HEK293 (cell line): ENCODE data around the gene DDX41.

ENCODE experiments used
- GLI4 ChIP-seq: fragments of 450-650 bp; formaldehyde crosslinking; IDR thresholded peaks from 2 replicates; pipeline ENCODE4 v1.5.1; 2016; ENCODE audit warnings: missing biosample characterization, missing genetic modification characterization
- GLIS1 ChIP-seq: fragments of 450-650 bp; formaldehyde crosslinking; IDR thresholded peaks from 2 replicates; pipeline ENCODE4 v1.5.1; 2016; ENCODE audit warnings: missing biosample characterization, missing genetic modification characterization
- GLIS2 ChIP-seq: fragments of 450-650 bp; formaldehyde crosslinking; IDR thresholded peaks from 2 replicates; pipeline ENCODE4 v1.5.1; 2016; ENCODE audit warnings: missing biosample characterization, missing genetic modification characterization
- IKZF3 ChIP-seq: fragments of 450-650 bp; IDR thresholded peaks from 2 replicates; pipeline ENCODE4 v1.5.0; 2018; ENCODE audit warnings: missing biosample characterization, mild to moderate bottlenecking, missing genetic modification characterization, moderate library complexity
- MZF1 ChIP-seq: fragments of 450-650 bp; formaldehyde crosslinking; IDR thresholded peaks from 2 replicates; pipeline ENCODE4 v1.5.1; 2017; ENCODE audit warnings: missing biosample characterization, missing genetic modification characterization, borderline replicate concordance
- PBX3 ChIP-seq: sonication (generic); formaldehyde crosslinking; IDR thresholded peaks from 2 replicates; pipeline ENCODE4 v1.8.1; 2022; ENCODE audit warnings: mild to moderate bottlenecking, moderate library complexity, missing genetic modification reagents
- SP2 ChIP-seq: fragments of 450-650 bp; formaldehyde crosslinking; IDR thresholded peaks from 2 replicates; pipeline ENCODE4 v1.5.1; 2016; ENCODE audit warnings: missing biosample characterization, missing genetic modification characterization
- TCF7L2 ChIP-seq: IDR thresholded peaks from 2 replicates; pipeline ENCODE4 v1.6.1; 2011; ENCODE audit warnings: low read depth, mild to moderate bottlenecking, inconsistent platforms, low read length, moderate library complexity, borderline replicate concordance
- YY2 ChIP-seq: fragments of 450-650 bp; formaldehyde crosslinking; IDR thresholded peaks from 2 replicates; pipeline ENCODE4 v1.5.1; 2016; ENCODE audit warnings: missing biosample characterization, missing genetic modification characterization
- ZBTB17 ChIP-seq: fragments of 450-650 bp; formaldehyde crosslinking; IDR thresholded peaks from 2 replicates; pipeline ENCODE4 v1.5.1; 2016; ENCODE audit warnings: missing biosample characterization, missing genetic modification characterization
- ZBTB20 ChIP-seq: fragments of 450-650 bp; formaldehyde crosslinking; IDR thresholded peaks from 2 replicates; pipeline ENCODE4 v1.5.1; 2016; ENCODE audit warnings: missing biosample characterization, missing genetic modification characterization
- ZFP37 ChIP-seq: fragments of 450-650 bp; formaldehyde crosslinking; IDR thresholded peaks from 2 replicates; pipeline ENCODE4 v1.5.1; 2016; ENCODE audit warnings: missing biosample characterization, missing genetic modification characterization
- ZNF132 ChIP-seq: fragments of 450-650 bp; formaldehyde crosslinking; IDR thresholded peaks from 2 replicates; pipeline ENCODE4 v1.5.1; 2017; ENCODE audit warnings: missing biosample characterization, missing genetic modification characterization, borderline replicate concordance
- ZNF184 ChIP-seq: fragments of 450-650 bp; IDR thresholded peaks from 2 replicates; pipeline ENCODE4 v1.5.1; 2018; ENCODE audit warnings: missing biosample characterization, mild to moderate bottlenecking, missing genetic modification characterization
- ZNF2 ChIP-seq: fragments of 450-650 bp; formaldehyde crosslinking; IDR thresholded peaks from 2 replicates; pipeline ENCODE4 v1.5.1; 2016; ENCODE audit warnings: missing biosample characterization, missing genetic modification characterization
- ZNF335 ChIP-seq: fragments of 450-650 bp; formaldehyde crosslinking; conservative IDR thresholded peaks from 2 replicates; pipeline ENCODE4 v1.5.1; 2016; ENCODE audit warnings: missing biosample characterization, missing genetic modification characterization
- ZNF354C ChIP-seq: fragments of 450-650 bp; formaldehyde crosslinking; IDR thresholded peaks from 2 replicates; pipeline ENCODE4 v1.5.1; 2016; ENCODE audit warnings: missing biosample characterization, missing genetic modification characterization, low read depth, borderline replicate concordance
- ZNF398 ChIP-seq: fragments of 450-650 bp; formaldehyde crosslinking; IDR thresholded peaks from 2 replicates; pipeline ENCODE4 v1.5.1; 2017; ENCODE audit warnings: missing biosample characterization, missing genetic modification characterization
- ZNF529 ChIP-seq: fragments of 450-650 bp; formaldehyde crosslinking; IDR thresholded peaks from 2 replicates; pipeline ENCODE4 v1.5.1; 2017; ENCODE audit warnings: missing genetic modification characterization, missing biosample characterization; ENCODE audit not compliant: insufficient replicate concordance
- ZNF580 ChIP-seq: fragments of 450-650 bp; formaldehyde crosslinking; IDR thresholded peaks from 2 replicates; pipeline ENCODE4 v1.5.1; 2016; ENCODE audit warnings: missing biosample characterization, missing genetic modification characterization
- ZNF585B ChIP-seq: fragments of 450-650 bp; formaldehyde crosslinking; IDR thresholded peaks from 2 replicates; pipeline ENCODE4 v1.5.1; 2016; ENCODE audit warnings: missing biosample characterization, missing genetic modification characterization
- ZNF629 ChIP-seq: fragments of 450-650 bp; formaldehyde crosslinking; IDR thresholded peaks from 2 replicates; pipeline ENCODE4 v1.5.1; 2017; ENCODE audit warnings: missing biosample characterization, missing genetic modification characterization
- ZNF670 ChIP-seq: fragments of 450-650 bp; formaldehyde crosslinking; IDR thresholded peaks from 2 replicates; pipeline ENCODE4 v1.5.1; 2016; ENCODE audit warnings: missing biosample characterization, missing genetic modification characterization, low read depth
- ZNF76 ChIP-seq: fragments of 450-650 bp; formaldehyde crosslinking; IDR thresholded peaks from 2 replicates; pipeline ENCODE4; 2016; ENCODE audit warnings: low read depth, missing biosample characterization, missing genetic modification characterization, borderline replicate concordance
- TF ChIP-seq, protein P1 (sequence below): fragments of 450-650 bp; formaldehyde crosslinking; IDR thresholded peaks from 2 replicates; pipeline ENCODE4 v1.5.1; 2016; ENCODE audit warnings: missing biosample characterization, missing genetic modification characterization
- TF ChIP-seq, protein P2 (sequence below): fragments of 450-650 bp; formaldehyde crosslinking; optimal IDR thresholded peaks from 2 replicates; pipeline ENCODE3; 2016; ENCODE audit warnings: missing biosample characterization, mild to moderate bottlenecking, missing genetic modification characterization
- TF ChIP-seq, protein P3 (sequence below): fragments of 450-650 bp; formaldehyde crosslinking; IDR thresholded peaks from 2 replicates; pipeline ENCODE4 v1.5.1; 2016; ENCODE audit warnings: missing biosample characterization, missing genetic modification characterization
- TF ChIP-seq, protein P4 (sequence below): fragments of 450-650 bp; formaldehyde crosslinking; IDR thresholded peaks from 2 replicates; pipeline ENCODE4 v1.5.1; 2017; ENCODE audit warnings: missing biosample characterization, missing genetic modification characterization

The DDX41 gene

DNA sequence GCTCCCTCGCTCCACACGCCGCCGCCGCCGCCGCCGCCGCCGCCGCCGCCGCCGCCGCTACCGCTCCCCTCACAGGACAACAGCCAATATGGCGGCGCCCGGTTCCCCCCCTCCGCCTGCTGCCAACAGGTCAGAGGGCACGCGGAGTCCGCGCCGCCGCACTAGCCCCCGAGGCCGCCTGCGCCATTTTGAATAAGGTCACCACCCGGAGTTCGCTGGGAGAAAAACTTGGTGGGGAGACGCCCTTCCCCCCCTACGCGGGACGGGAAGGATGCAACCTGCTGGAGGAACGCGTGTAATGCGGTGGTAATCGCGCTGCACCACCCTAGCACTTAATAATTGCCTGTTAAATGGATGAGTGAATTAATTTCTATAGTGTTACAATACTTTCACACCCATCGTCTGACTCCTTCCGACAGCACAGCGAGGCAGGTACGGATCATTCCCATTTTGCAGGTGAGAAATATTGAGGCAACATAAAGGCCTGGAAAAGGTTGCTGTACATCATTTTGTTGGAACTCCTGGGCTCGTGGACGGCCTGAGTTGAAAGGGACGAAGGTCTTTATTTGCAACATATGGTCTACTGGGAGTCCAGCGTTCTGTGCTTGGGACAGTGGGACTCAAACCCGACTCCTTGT is 37.8 kb upstream of the DDX41 start, which contains the start of gene FAM193B (continued):
- no peak for TF ChIP-seq ZNF132 (tag by site-specific recombination)
- TF ChIP-seq ZBTB17 (tag by site-specific recombination) = peak; percentile 45
- no peak for TF ChIP-seq GLI4 (tag by site-specific recombination)
- 0 out of 2 replicates have a peak, but pooled peaks have one; percentile 18 for TF ChIP-seq ZNF335
- TF ChIP-seq ZNF629 (tag by site-specific recombination) = 0 out of 2 replicates have a peak, but pooled peaks have one; percentile 13
- TF ChIP-seq ZNF529 = no peak
- peak; percentile 81; the same call in 1 of the 2 replicates for TF ChIP-seq ZNF76
- TF ChIP-seq ZNF670 (tag by site-specific recombination) = no peak
- TF ChIP-seq IKZF3 (tag by site-specific recombination) = peak; percentile 28; the same call in 1 of the 2 replicates
- no peak for TF ChIP-seq ZNF585B (tag by site-specific recombination)
- peak; percentile 60; the same call in 1 of the 2 replicates for TF ChIP-seq ZNF2 (tag by site-specific recombination)
- no peak for TF ChIP-seq SP2 (tag by site-specific recombination)
- TF ChIP-seq ZNF354C (tag by site-specific recombination) = no peak
- no peak for TF ChIP-seq PBX3
- TF ChIP-seq MZF1 (tag by site-specific recombination) = no peak
- TF ChIP-seq TCF7L2 = no peak
- TF ChIP-seq ZNF580 (tag by site-specific recombination) = peak; percentile 52; the same call in 1 of the 2 replicates
- no peak for TF ChIP-seq ZBTB20
- TF ChIP-seq ZNF184 (tag by site-specific recombination) = 0 out of 2 replicates have a peak, but pooled peaks have one; percentile 22
- TF ChIP-seq ZFP37 (tag by site-specific recombination) = no peak
- TF ChIP-seq, protein P1, sequence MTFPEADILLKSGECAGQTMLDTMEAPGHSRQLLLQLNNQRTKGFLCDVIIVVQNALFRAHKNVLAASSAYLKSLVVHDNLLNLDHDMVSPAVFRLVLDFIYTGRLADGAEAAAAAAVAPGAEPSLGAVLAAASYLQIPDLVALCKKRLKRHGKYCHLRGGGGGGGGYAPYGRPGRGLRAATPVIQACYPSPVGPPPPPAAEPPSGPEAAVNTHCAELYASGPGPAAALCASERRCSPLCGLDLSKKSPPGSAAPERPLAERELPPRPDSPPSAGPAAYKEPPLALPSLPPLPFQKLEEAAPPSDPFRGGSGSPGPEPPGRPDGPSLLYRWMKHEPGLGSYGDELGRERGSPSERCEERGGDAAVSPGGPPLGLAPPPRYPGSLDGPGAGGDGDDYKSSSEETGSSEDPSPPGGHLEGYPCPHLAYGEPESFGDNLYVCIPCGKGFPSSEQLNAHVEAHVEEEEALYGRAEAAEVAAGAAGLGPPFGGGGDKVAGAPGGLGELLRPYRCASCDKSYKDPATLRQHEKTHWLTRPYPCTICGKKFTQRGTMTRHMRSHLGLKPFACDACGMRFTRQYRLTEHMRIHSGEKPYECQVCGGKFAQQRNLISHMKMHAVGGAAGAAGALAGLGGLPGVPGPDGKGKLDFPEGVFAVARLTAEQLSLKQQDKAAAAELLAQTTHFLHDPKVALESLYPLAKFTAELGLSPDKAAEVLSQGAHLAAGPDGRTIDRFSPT = no peak
- peak; percentile 47; the same call in 1 of the 2 replicates for TF ChIP-seq ZNF398 (tag by site-specific recombination)
- TF ChIP-seq, protein P2, sequence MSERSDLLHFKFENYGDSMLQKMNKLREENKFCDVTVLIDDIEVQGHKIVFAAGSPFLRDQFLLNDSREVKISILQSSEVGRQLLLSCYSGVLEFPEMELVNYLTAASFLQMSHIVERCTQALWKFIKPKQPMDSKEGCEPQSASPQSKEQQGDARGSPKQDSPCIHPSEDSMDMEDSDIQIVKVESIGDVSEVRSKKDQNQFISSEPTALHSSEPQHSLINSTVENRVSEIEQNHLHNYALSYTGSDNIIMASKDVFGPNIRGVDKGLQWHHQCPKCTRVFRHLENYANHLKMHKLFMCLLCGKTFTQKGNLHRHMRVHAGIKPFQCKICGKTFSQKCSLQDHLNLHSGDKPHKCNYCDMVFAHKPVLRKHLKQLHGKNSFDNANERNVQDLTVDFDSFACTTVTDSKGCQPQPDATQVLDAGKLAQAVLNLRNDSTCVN (tag by site-specific recombination) = peak; percentile 15
- peak; percentile 74 for TF ChIP-seq YY2 (tag by site-specific recombination)
- TF ChIP-seq GLIS1 (tag by site-specific recombination) = peak; percentile 50
- TF ChIP-seq, protein P3, sequence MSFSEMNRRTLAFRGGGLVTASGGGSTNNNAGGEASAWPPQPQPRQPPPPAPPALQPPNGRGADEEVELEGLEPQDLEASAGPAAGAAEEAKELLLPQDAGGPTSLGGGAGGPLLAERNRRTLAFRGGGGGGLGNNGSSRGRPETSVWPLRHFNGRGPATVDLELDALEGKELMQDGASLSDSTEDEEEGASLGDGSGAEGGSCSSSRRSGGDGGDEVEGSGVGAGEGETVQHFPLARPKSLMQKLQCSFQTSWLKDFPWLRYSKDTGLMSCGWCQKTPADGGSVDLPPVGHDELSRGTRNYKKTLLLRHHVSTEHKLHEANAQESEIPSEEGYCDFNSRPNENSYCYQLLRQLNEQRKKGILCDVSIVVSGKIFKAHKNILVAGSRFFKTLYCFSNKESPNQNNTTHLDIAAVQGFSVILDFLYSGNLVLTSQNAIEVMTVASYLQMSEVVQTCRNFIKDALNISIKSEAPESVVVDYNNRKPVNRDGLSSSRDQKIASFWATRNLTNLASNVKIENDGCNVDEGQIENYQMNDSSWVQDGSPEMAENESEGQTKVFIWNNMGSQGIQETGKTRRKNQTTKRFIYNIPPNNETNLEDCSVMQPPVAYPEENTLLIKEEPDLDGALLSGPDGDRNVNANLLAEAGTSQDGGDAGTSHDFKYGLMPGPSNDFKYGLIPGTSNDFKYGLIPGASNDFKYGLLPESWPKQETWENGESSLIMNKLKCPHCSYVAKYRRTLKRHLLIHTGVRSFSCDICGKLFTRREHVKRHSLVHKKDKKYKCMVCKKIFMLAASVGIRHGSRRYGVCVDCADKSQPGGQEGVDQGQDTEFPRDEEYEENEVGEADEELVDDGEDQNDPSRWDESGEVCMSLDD (tag by site-specific recombination) = peak; percentile 51; the same call in 1 of the 2 replicates
- peak; percentile 51 for TF ChIP-seq GLIS2 (tag by site-specific recombination)
- TF ChIP-seq, protein P4, sequence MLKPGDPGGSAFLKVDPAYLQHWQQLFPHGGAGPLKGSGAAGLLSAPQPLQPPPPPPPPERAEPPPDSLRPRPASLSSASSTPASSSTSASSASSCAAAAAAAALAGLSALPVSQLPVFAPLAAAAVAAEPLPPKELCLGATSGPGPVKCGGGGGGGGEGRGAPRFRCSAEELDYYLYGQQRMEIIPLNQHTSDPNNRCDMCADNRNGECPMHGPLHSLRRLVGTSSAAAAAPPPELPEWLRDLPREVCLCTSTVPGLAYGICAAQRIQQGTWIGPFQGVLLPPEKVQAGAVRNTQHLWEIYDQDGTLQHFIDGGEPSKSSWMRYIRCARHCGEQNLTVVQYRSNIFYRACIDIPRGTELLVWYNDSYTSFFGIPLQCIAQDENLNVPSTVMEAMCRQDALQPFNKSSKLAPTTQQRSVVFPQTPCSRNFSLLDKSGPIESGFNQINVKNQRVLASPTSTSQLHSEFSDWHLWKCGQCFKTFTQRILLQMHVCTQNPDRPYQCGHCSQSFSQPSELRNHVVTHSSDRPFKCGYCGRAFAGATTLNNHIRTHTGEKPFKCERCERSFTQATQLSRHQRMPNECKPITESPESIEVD = peak; percentile 53
